Measurements from ENCODE around the gene C1QTNF2.

- TF ChIP-seq POLR2A (IDR thresholded peaks at IDR 0.05) (no peak), CTCF (IDR thresholded peaks at IDR 0.05) (no peak)
Measured at GRCh38 chr5:160303690-160304089, 66.7 kb downstream of the C1QTNF2 start.
